Measurements from ENCODE around the gene ZNF280D. TPM values are rescaled to one million over a fixed set of nuclear protein-coding genes. Genes with fewer than 3 reads are reported as not detected.

The ZNF280D gene
- polyA plus RNA-seq, 1 donor from 2014 or later = 35.4 TPM

DNA sequence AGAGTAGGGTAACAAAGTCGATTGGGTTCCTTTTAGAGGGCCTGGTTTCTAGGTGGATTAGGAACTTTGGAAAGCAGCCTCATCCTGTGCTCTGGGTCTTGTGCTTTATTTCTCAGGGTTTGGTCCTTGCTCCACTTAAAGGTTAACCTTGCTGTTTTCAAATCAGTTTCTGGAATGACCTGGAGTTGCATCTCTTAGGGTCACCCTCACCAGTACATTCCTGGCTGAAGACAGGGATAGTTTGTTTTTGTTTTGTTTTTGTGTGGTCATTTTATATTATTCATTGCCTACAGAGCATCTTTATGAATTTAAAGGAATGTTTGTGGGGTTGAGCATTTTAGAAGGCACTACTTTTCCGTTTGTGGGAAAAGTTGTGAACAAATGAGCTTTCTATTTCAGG, 45.5 kb upstream of the ZNF280D start:
- Histone ChIP-seq H3K27ac (ENCODE audit: low read length) (no peak overlapping the region), H3K9ac (ENCODE audit: low read length) (no peak overlapping the region), H2AFZ (ENCODE audit: low read depth, low read length) (no peak overlapping the region), H3K4me2 (ENCODE audit: low read length) (no peak overlapping the region), H3K79me2 (replicated peaks; ENCODE audit: insufficient read depth, low read length) (no peaks in the 10 kb centered on the region), H3F3A (ENCODE audit: insufficient read depth, low read length, poor library complexity, severe bottlenecking) (no peaks in the 10 kb centered on the region), H3K4me3 (ENCODE audit: low read length) (no peak overlapping the region), H3K9me2 (ENCODE audit: insufficient read depth, low read length) (no peaks in the 10 kb centered on the region), H3K36me3 (ENCODE audit: insufficient read depth, low read length) (no peaks in the 10 kb centered on the region), H4K20me1 (ENCODE audit: insufficient read depth) (no peaks in the 10 kb centered on the region), H3K9me3 (ENCODE audit: low read length) (no peaks in the 10 kb centered on the region), H3K27me3 (ENCODE audit: insufficient read depth, low read depth, low read length) (no peaks in the 10 kb centered on the region)
- no peak for TF ChIP-seq REST (IDR thresholded peaks at IDR 0.05; ENCODE audit: borderline replicate concordance)
- TF ChIP-seq MXI1 (conservative IDR thresholded peaks at IDR 0.05; ENCODE audit: poor library complexity, severe bottlenecking) = no peak
- no peak for TF ChIP-seq EP300 (conservative IDR thresholded peaks at IDR 0.05; ENCODE audit: poor library complexity, severe bottlenecking)
- TF ChIP-seq, protein P1, sequence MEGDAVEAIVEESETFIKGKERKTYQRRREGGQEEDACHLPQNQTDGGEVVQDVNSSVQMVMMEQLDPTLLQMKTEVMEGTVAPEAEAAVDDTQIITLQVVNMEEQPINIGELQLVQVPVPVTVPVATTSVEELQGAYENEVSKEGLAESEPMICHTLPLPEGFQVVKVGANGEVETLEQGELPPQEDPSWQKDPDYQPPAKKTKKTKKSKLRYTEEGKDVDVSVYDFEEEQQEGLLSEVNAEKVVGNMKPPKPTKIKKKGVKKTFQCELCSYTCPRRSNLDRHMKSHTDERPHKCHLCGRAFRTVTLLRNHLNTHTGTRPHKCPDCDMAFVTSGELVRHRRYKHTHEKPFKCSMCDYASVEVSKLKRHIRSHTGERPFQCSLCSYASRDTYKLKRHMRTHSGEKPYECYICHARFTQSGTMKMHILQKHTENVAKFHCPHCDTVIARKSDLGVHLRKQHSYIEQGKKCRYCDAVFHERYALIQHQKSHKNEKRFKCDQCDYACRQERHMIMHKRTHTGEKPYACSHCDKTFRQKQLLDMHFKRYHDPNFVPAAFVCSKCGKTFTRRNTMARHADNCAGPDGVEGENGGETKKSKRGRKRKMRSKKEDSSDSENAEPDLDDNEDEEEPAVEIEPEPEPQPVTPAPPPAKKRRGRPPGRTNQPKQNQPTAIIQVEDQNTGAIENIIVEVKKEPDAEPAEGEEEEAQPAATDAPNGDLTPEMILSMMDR (IDR thresholded peaks at IDR 0.05; ENCODE audit: poor library complexity, severe bottlenecking) = no peak
- no peak for TF ChIP-seq TAF1 (IDR thresholded peaks at IDR 0.05; ENCODE audit: low read depth)
- TF ChIP-seq RAD21 (conservative IDR thresholded peaks at IDR 0.05) = no peak
- TF ChIP-seq EZH2 (IDR thresholded peaks at IDR 0.05; ENCODE audit: borderline replicate concordance, insufficient read depth, low read length, poor library complexity, severe bottlenecking) = no peak
- no peak for TF ChIP-seq POLR2AphosphoS5 (IDR thresholded peaks at IDR 0.05)
- no peak for TF ChIP-seq SMC3 (conservative IDR thresholded peaks at IDR 0.05; ENCODE audit: poor library complexity)

DNA sequence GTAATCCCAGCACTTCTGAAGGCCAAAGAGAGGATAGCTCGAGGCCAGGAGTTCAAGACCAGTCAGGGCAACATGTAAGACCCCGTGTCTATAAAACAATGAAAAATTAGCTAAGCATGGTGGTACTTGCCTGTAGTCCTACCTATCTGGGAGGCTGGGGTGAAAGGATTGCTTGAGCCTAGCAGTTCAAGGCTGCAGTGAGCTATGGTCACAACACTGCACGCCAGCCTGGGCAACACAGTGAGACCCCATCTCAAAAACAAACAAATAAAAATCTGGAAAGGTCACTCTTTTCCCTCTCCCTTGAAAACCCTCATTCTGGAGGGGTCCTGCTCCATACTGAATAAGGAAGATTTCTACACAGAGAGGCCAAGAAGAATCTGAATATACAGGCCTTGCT, 43.5 kb upstream of the ZNF280D start:
- TF ChIP-seq, protein P1 (IDR thresholded peaks at IDR 0.05; ENCODE audit: poor library complexity, severe bottlenecking) = no peak
- TF ChIP-seq RAD21 (conservative IDR thresholded peaks at IDR 0.05) (no peak), SMC3 (conservative IDR thresholded peaks at IDR 0.05; ENCODE audit: poor library complexity) (no peak), EP300 (conservative IDR thresholded peaks at IDR 0.05; ENCODE audit: poor library complexity, severe bottlenecking) (no peak), POLR2AphosphoS5 (IDR thresholded peaks at IDR 0.05) (no peak), EZH2 (IDR thresholded peaks at IDR 0.05; ENCODE audit: borderline replicate concordance, insufficient read depth, low read length, poor library complexity, severe bottlenecking) (no peak), REST (IDR thresholded peaks at IDR 0.05; ENCODE audit: borderline replicate concordance) (no peak), MXI1 (conservative IDR thresholded peaks at IDR 0.05; ENCODE audit: poor library complexity, severe bottlenecking) (no peak), TAF1 (IDR thresholded peaks at IDR 0.05; ENCODE audit: low read depth) (no peak)
- no peaks in the 10 kb centered on the region for H3K27me3 ChIP-seq (ENCODE audit: insufficient read depth, low read depth, low read length)
- H4K20me1 ChIP-seq (ENCODE audit: insufficient read depth) = no peaks in the 10 kb centered on the region
- H3K79me2 ChIP-seq (replicated peaks; ENCODE audit: insufficient read depth, low read length) = no peaks in the 10 kb centered on the region
- no peak overlapping the region for H3K4me2 ChIP-seq (ENCODE audit: low read length)
- H2AFZ ChIP-seq (ENCODE audit: low read depth, low read length) = no peak overlapping the region
- no peaks in the 10 kb centered on the region for H3K9me3 ChIP-seq (ENCODE audit: low read length)
- H3K9me2 ChIP-seq (ENCODE audit: insufficient read depth, low read length) = no peaks in the 10 kb centered on the region
- no peak overlapping the region for H3K4me3 ChIP-seq (ENCODE audit: low read length)
- no peaks in the 10 kb centered on the region for H3K36me3 ChIP-seq (ENCODE audit: insufficient read depth, low read length)
- H3K27ac ChIP-seq (ENCODE audit: low read length) = no peak overlapping the region
- no peak overlapping the region for H3K9ac ChIP-seq (ENCODE audit: low read length)
- no peaks in the 10 kb centered on the region for H3F3A ChIP-seq (ENCODE audit: insufficient read depth, low read length, poor library complexity, severe bottlenecking)
